ENCODE measurements around the gene FEM1A.

DNA sequence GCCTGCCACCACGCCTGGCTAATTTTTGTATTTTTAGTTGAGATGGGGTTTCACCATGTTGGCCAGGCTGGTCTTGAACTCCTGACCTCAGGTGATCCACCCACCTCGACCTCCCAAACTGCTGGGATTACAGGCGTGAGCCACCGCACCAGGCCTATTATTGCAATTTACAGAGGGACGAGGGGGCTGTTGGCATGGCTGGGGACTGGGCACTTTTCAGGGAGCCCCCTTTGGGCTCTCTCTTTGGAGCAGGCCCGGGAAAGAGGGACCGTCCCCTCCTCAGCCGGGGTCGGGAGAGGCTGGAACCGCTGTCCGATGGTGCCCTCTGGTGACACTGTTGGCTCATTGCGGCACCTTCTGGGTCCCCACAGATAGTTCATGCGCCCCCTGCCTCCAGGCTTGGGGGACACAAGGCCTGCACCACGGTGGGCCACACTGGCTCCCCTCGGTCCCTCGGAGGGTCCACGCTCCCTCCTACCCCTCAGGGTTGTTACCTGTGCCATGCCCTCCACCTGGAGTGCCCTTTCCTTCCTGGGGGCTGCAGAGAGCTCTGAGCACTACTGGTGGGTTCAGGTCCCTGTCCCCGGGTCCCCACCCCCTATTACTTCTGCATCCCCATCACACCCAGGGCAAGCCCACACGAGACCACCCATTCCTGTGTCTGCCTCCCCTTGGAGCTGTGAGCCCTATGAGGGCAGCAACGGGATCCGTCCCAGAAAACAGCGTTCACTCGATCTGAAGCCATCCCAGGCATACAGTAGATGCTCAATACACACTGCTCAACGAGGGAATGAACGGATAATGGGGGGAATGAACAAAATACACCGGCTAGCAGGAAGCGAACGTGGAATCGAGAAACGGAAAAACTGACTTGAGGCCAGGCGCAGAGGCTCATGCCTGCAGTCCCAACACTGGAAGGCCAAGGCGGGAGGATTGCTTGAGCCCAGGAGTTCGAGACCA is 12.5 kb downstream of the FEM1A start:
- TF ChIP-seq EZH2 (IDR thresholded peaks at IDR 0.05; ENCODE audit: insufficient read depth, poor library complexity, severe bottlenecking) (no peak), EZH2phosphoT487 (IDR thresholded peaks at IDR 0.05; ENCODE audit: insufficient read depth, low read depth) (no peak)
